ENCODE results near the gene RICTOR. TPM values are rescaled to one million over a fixed set of nuclear protein-coding genes. Genes with fewer than 3 reads are reported as not detected.

Gene RICTOR
- total and polyA plus RNA-seq, 9 of the 15 experiments (the other 6 are each of a cell fraction or from before 2014, with no cell fraction given): 13.9 to 46.6 (median 22.6) TPM

- H3K4me3 ChIP-seq: no peak overlapping the region
- H3K9me3 ChIP-seq (replicated peaks; ENCODE audit: control insufficient read depth, insufficient read depth, low read depth, low read length): no peaks in the 10 kb centered on the region
- ChIA-PET CTCF (ENCODE audit: low intra/inter-chr PET ratio) (no interaction called here), POLR2A (no interaction called here)
- FAIRE-seq (no peak), ATAC-seq (no peak), DNase-seq (ENCODE audit: extremely low read depth in 1 of 4, low spot score in 3 of 4) (no peak)
- intact Hi-C loops (cut with micrococcal nuclease) (no loop called here), in situ Hi-C loops (cut with MboI) (no loop called here)
- WGBS (ENCODE audit: insufficient coverage, low coverage, missing lambda C conversion rate): 91% methylated on average over 2 of the region's 2 CpGs
- peaks cover 89% of the 10 kb centered on the region for H3K79me2 ChIP-seq (ENCODE audit: control insufficient read depth, insufficient read depth, low read length)
- H3K36me3 ChIP-seq (ENCODE audit: control insufficient read depth, insufficient read depth, low read length): peaks cover 15% of the 10 kb centered on the region; the same call in 2 of the 3 replicates
- H3K9ac ChIP-seq (ENCODE audit: insufficient read depth in 1 of 2, low read depth in 2 of 2, low read length in 2 of 2): no peak overlapping the region
- BruUV-seq (replicated peaks): no TSS peak
- no peak overlapping the region for H3K27ac ChIP-seq (ENCODE audit: extremely low read depth, low read depth, low read length)
- no peaks in the 10 kb centered on the region for H3K4me1 ChIP-seq (replicated peaks in 1 of 2; ENCODE audit: control insufficient read depth in 2 of 2, insufficient read depth in 2 of 2, low read length in 2 of 2)
- no peak overlapping the region for H2AFZ ChIP-seq (ENCODE audit: low read depth, low read length)
- H3K9me1 ChIP-seq (ENCODE audit: control insufficient read depth, insufficient read depth, low read length): no peaks in the 10 kb centered on the region
- no peaks in the 10 kb centered on the region for H4K20me1 ChIP-seq (replicated peaks; ENCODE audit: control insufficient read depth, insufficient read depth, low read length)
- H3K27me3 ChIP-seq (ENCODE audit: control insufficient read depth in 2 of 2, insufficient read depth in 2 of 2, low read length in 2 of 2): no peaks in the 10 kb centered on the region
- no peak overlapping the region for H3K4me2 ChIP-seq (ENCODE audit: insufficient read depth, low read length)
- TF ChIP-seq TBL1XR1 (IDR thresholded peaks at IDR 0.05; ENCODE audit: low read length in 2 of 2): no peak
- TF ChIP-seq BHLHE40 (IDR thresholded peaks at IDR 0.05; ENCODE audit: low read length): no peak
- TF ChIP-seq POLR3A (IDR thresholded peaks at IDR 0.05; ENCODE audit: borderline replicate concordance, extremely low read depth, insufficient read depth, insufficient read length): no peak
- no peak for TF ChIP-seq SP1 (CRISPR knock-in tag; IDR thresholded peaks at IDR 0.05)
- TF ChIP-seq ZNF253 (CRISPR knock-in tag; conservative IDR thresholded peaks at IDR 0.05): no peak
- no peak for TF ChIP-seq MGA (IDR thresholded peaks at IDR 0.05)
- peak; percentile 62 for TF ChIP-seq DACH1 (IDR thresholded peaks at IDR 0.05; ENCODE audit: partially characterized antibody)
- TF ChIP-seq MNT (conservative IDR thresholded peaks at IDR 0.05): no peak
- TF ChIP-seq SIRT6 (IDR thresholded peaks at IDR 0.05; ENCODE audit: low read depth, low read length): no peak
- no peak for TF ChIP-seq POLR2A (conservative IDR thresholded peaks at IDR 0.05)
Measured at GRCh38 chr5:39058178-39058921, 15.8 kb downstream of the RICTOR start.
